ENCODE results near the gene PIH1D1. TPM values are rescaled to one million over a fixed set of nuclear protein-coding genes. Genes with fewer than 3 reads are reported as not detected.

The PIH1D1 gene
- 131 and 146 TPM in 2 replicates for total RNA-seq

GRCh38 chr19:49451430-49452181, at the start of gene PIH1D1:
PIH1D1 (minus strand) TSS chr19:49451814; CDS start chr19:49451574, 240 bp downstream.

DNA sequence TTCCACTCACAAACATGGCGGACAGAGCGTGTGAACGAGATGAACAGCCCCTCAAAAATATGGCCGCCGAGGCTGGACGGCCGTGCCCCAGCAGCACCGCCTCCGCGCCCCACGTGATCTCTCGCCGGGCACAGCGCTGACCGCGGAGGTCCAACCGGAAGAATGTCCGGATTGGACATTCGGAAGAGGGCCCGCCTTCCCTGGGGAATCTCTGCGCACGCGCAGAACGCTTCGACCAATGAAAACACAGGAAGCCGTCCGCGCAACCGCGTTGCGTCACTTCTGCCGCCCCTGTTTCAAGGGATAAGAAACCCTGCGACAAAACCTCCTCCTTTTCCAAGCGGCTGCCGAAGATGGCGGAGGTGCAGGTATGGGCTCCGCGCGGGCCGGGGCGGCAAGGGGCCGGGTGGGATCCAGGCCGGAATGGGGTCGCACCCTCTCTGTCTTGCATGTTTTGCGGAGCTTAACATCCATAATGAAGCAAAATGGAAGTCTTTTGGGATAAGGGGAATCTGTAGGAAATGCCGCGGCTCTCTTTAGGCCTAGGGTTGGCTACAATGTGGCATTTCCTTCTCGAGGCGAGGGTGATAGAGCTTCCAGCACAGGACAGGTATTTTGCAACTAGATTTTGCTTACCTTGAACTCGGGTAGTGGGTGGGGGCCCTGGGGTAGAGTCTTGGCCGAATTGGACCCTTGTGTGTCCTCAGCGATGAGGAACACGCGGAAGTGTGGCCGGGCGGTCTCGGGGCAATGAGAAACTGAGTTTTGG, 35.8 kb upstream of the PIH1D1 start, which contains the start of gene RPL13A:
TSS of gene RPL13A (plus strand) at position 332 of the 769 bp plus-strand sequence. CDS start at position 354, 22 bp downstream.

DNA sequence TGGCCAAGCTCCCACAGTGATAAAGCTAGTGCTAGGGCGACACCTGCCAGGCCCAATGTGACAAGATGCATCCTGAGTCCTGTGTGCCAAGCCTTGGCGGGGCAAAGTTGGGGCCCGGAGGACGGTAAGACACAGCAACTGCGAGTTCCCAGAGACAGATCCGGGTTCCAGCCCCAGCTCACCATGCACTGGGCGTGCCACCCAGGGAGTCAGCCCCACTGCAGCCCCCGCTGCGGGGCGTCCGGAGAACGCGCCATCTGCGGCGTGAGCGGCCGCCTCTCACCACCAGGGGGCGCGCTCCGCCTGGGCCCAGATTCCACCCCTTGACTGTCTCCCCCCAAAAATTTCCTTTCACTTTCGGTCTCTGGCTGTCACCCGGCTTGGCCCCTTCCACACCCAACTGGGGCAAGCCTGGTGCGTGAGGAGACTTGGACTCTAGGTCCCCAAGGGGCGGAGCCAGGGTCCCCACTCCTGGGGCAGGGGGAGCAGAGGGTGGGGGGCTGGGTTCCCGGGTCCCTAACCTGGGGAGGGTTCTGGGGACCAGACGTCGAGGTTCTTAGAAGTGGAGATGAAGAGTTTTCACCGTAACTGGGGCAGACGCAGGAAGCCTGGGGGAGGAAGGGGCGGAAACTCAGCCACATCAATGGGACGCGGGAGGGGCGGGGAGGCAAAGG, 22.4 kb upstream of the PIH1D1 start, which contains the start of gene FLT3LG:
TSS of gene FLT3LG (plus strand) at position 348 of the 674 bp plus-strand sequence. CDS start 425 bp downstream, outside the sequence.

GRCh38 chr19:49453013-49453756, 1.6 kb upstream of the PIH1D1 start, which contains the start of gene ALDH16A1:
ALDH16A1 (plus strand) TSS chr19:49453225; CDS start chr19:49453332, 107 bp downstream.

DNA sequence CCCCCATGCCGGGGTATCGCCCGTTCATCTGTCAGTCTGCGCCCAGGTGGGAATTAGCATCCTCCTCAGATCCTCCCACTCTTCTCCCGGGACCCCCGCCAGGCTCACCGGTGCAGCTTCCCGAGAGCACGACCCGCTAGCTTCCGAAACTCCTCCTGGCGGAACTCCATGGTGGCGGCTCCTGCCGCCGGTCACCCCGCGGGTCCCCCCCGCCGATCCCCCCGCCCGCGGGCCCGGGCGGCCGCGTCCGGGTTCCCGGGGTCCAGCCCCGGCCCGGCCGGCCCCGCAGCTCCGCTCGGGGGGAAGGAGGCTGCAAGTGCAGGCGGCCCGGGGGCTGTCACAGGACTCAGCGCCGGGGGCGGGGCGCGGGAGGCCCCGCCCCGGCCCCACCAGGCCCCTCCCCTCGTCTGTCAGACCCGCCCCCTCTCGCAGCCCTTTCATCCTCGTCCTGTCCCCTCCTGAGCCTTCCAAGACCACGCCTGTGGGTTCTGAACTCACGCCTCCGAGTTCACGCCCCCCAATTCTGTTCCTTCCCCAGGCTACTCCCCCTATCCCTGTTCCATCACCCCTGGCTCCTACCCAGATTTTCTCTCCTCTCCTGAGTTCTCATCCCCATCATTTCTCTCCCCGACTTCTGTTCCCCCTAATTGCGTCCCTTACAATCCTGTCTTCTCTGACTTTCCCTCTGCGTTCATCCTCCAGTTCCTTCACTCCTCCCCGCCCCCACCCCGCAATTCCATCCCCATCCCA, 10.2 kb downstream of the PIH1D1 start, which contains the start of gene SLC17A7:
TSS of gene SLC17A7 (minus strand) at position 318 of the 750 bp plus-strand sequence. CDS start at position 170, 148 bp downstream.

GRCh38 chr19:49425178-49425577, 26.4 kb downstream of the PIH1D1 start, which contains the start of gene GFY:
GFY (plus strand) TSS chr19:49425388; CDS start chr19:49426431, 1,043 bp downstream.

GRCh38 chr19:49423071-49423984, 28.3 kb downstream of the PIH1D1 start, which contains the start of gene PTH2:
PTH2 (minus strand) TSS chr19:49423441; CDS start chr19:49423339, 102 bp downstream.

Other genes with a start within 250 kb of the PIH1D1 start
- 0.09 and 0.54 TPM in 2 replicates for gene SLC6A16, start 126.6 kb downstream of the PIH1D1 start, total RNA-seq
- gene CD37, start 116.4 kb downstream of the PIH1D1 start, total RNA-seq, result not detected in 2 replicates
- 34.4 and 53.1 TPM in 2 replicates for gene TEAD2, start 89.4 kb downstream of the PIH1D1 start, total RNA-seq
- gene DKKL1, start 87.9 kb downstream of the PIH1D1 start, total RNA-seq, result not detected in 2 replicates
- not detected in 2 replicates for gene KASH5, start 63.6 kb downstream of the PIH1D1 start, total RNA-seq
- not detected in 2 replicates for gene PTH2, start 28.4 kb downstream of the PIH1D1 start, total RNA-seq
- not detected in 2 replicates for gene GFY, start 26.4 kb downstream of the PIH1D1 start, total RNA-seq
- 0.09 TPM in 2 replicates for gene SLC17A7, start 10.3 kb downstream of the PIH1D1 start, total RNA-seq
- gene ALDH16A1, start 1.4 kb upstream of the PIH1D1 start, total RNA-seq, result 31.3 and 66.9 TPM in 2 replicates
- 1.1 and 1.4 TPM in 2 replicates for gene FLT3LG, start 22.4 kb upstream of the PIH1D1 start, total RNA-seq
- gene RPL13A, start 35.8 kb upstream of the PIH1D1 start, total RNA-seq, result 3,283 and 3,317 TPM in 2 replicates
- 3,523 and 3,741 TPM in 2 replicates for gene RPS11, start 44.6 kb upstream of the PIH1D1 start, total RNA-seq
- 64.2 and 84.9 TPM in 2 replicates for gene FCGRT, start 60.8 kb upstream of the PIH1D1 start, total RNA-seq
- gene RCN3, start 76.2 kb upstream of the PIH1D1 start, total RNA-seq, result 119 and 156 TPM in 2 replicates
- gene NOSIP, start 128.7 kb upstream of the PIH1D1 start, total RNA-seq, result 128 and 141 TPM in 2 replicates
- gene PRRG2, start 129.5 kb upstream of the PIH1D1 start, total RNA-seq, result 1.4 and 4.2 TPM in 2 replicates
- 1.8 and 3.6 TPM in 2 replicates for gene PRR12, start 139.4 kb upstream of the PIH1D1 start, total RNA-seq
- gene RRAS, start 188.3 kb upstream of the PIH1D1 start, total RNA-seq, result 26.4 and 63.0 TPM in 2 replicates
- 10.0 and 14.0 TPM in 2 replicates for gene SCAF1, start 190.4 kb upstream of the PIH1D1 start, total RNA-seq
- gene IRF3, start 214.0 kb upstream of the PIH1D1 start, total RNA-seq, result 53.0 and 68.9 TPM in 2 replicates
- gene BCL2L12, start 214.1 kb upstream of the PIH1D1 start, total RNA-seq, result 5.4 and 6.0 TPM in 2 replicates
- gene PRMT1, start 225.5 kb upstream of the PIH1D1 start, total RNA-seq, result 484 and 610 TPM in 2 replicates
- gene ADM5, start 237.8 kb upstream of the PIH1D1 start, total RNA-seq, result 0.47 and 0.54 TPM in 2 replicates
- gene CPT1C, start 239.3 kb upstream of the PIH1D1 start, total RNA-seq, result 15.3 and 16.9 TPM in 2 replicates